HCT116 (cell line): Measurements from ENCODE around the gene STUM. TPM values are rescaled to one million over a fixed set of nuclear protein-coding genes. Genes with fewer than 3 reads are reported as not detected.

ENCODE experiments used
- ATAC-seq: fragments of 200-7000 bp; cut with Tn5 transposase; 2 replicates; pipeline ENCODE4 v1.9.1; 2020; ENCODE audit warnings: mild to moderate bottlenecking, moderate library complexity
- BruUV-seq: library from RNA; stranded (reverse); fragments of 400-500 nt; replicated peaks from 2 replicates; lab custom pipeline; 2021; lab: Mats Ljungman, UMichigan
- CTCF ChIA-PET: fragments of 300-600 bp; sonication (Branson Sonifier 250); formaldehyde crosslinking; loops from one replicate; lab custom pipeline; 2021; ENCODE audit warnings: antibody characterized with exemption; lab: Charles Lee
- POLR2A ChIA-PET: fragments of 300-600, 350-600 bp; sonication (Branson Sonifier 250); formaldehyde crosslinking; loops from one replicate; lab custom pipeline; 2021; ENCODE audit warnings: antibody characterized with exemption; lab: Charles Lee
- RAD21 ChIA-PET, 2 experiments: fragments of 300-600 bp; sonication (Branson Sonifier 250); formaldehyde crosslinking; loops; one replicate each; lab custom pipeline; 2023; ENCODE audit warnings: low total read pairs in 2 of 2; ENCODE audit not compliant: uncharacterized antibody in 2 of 2, unreplicated experiment in 2 of 2, low non-redundant PET in 1 of 2; lab: Charles Lee
- DNase-seq: peaks from one replicate; pipeline ENCODE4 v3.0.0-alpha.2; 2010; ENCODE audit warnings: low read depth, low spot score
- H2AFZ ChIP-seq: fragments of 200-600 bp; shearing (Covaris generic), sonication (generic); 2 replicates; pipeline ENCODE4 v1.6.1; 2017; ENCODE audit warnings: low read depth, mixed run types, mixed read lengths, antibody characterized with exemption, low read length; ENCODE audit not compliant: poor library complexity, severe bottlenecking
- H3K27ac ChIP-seq: 2 replicates; pipeline ENCODE4 v1.5.1; 2012; ENCODE audit warnings: low read depth, low read length
- H3K27me3 ChIP-seq: fragments of 200-600 bp; sonication (generic); 2 replicates; pipeline ENCODE4 v1.6.1; 2016; ENCODE audit warnings: mixed run types, low read length, mixed read lengths; ENCODE audit not compliant: insufficient read depth
- H3K36me3 ChIP-seq, 2 experiments: fragments of 200-500 bp in 1 of 2; fragments of 200-600 bp in 1 of 2; sonication (Bioruptor generic) in 1 of 2; sonication (generic) in 1 of 2; 2 replicates each; pipeline versions ENCODE4 v1.5.1 to v1.6.1; 2014 to 2016; ENCODE audit warnings: low read length in 2 of 2, inconsistent platforms in 1 of 2, mixed read lengths in 1 of 2, mixed run types in 1 of 2; ENCODE audit not compliant: insufficient read depth in 2 of 2, control insufficient read depth in 1 of 2
- H3K4me1 ChIP-seq, 2 experiments: fragments of 200-600 bp in 1 of 2; sonication (generic) in 1 of 2; 2 replicates each; pipeline versions ENCODE4 v1.5.1 to v1.6.1; 2012 to 2017; ENCODE audit warnings: low read length in 2 of 2, inconsistent platforms in 1 of 2, mild to moderate bottlenecking in 1 of 2, mixed read lengths in 1 of 2, mixed run types in 1 of 2, moderate library complexity in 1 of 2; ENCODE audit not compliant: insufficient read depth in 2 of 2, control insufficient read depth in 1 of 2
- H3K4me2 ChIP-seq: fragments of 200-600 bp; sonication (generic); 2 replicates; pipeline ENCODE4 v1.6.1; 2017; ENCODE audit warnings: mixed run types, low read length, mixed read lengths
- H3K4me3 ChIP-seq, 2 experiments: fragments of 200-600 bp in 1 of 2; sonication (generic) in 1 of 2; replicated peaks in 1 of 2; 2 replicates each; pipeline ENCODE4 v1.5.1; 2011 to 2016; ENCODE audit warnings: low read length in 2 of 2, control low read depth in 1 of 2, low read depth in 1 of 2, mild to moderate bottlenecking in 1 of 2, mixed read lengths in 1 of 2, mixed run types in 1 of 2
- H3K79me2 ChIP-seq: fragments of 200-600 bp; sonication (generic); 2 replicates; pipeline ENCODE4 v1.6.1; 2017; ENCODE audit warnings: mild to moderate bottlenecking, mixed run types, low read length, moderate library complexity, mixed read lengths; ENCODE audit not compliant: insufficient read depth
- H3K9ac ChIP-seq: fragments of 200-600 bp; sonication (generic); 2 replicates; pipeline ENCODE4 v1.6.1; 2016; ENCODE audit warnings: low read length, mixed read lengths
- H3K9me2 ChIP-seq: fragments of 200-600 bp; sonication (generic), shearing (Covaris generic); 2 replicates; pipeline ENCODE4 v1.6.1; 2017; ENCODE audit warnings: mixed run types, mild to moderate bottlenecking, moderate library complexity; ENCODE audit not compliant: insufficient read depth
- H3K9me3 ChIP-seq, 2 experiments: fragments of 200-500 bp in 1 of 2; fragments of 200-600 bp in 1 of 2; sonication (Bioruptor generic) in 1 of 2; sonication (generic) in 1 of 2; 2 replicates each; pipeline ENCODE4 v1.6.1; 2014 to 2017; ENCODE audit warnings: low read length in 2 of 2, mixed read lengths in 2 of 2, inconsistent platforms in 1 of 2, low read depth in 1 of 2, mild to moderate bottlenecking in 1 of 2, mixed run types in 1 of 2, moderate library complexity in 1 of 2; ENCODE audit not compliant: control insufficient read depth in 1 of 2, insufficient read depth in 1 of 2
- H4K20me1 ChIP-seq: fragments of 200-600 bp; sonication (generic), shearing (Covaris generic); 2 replicates; pipeline ENCODE4 v1.6.1; 2017; ENCODE audit warnings: mixed run types, mild to moderate bottlenecking, moderate library complexity; ENCODE audit not compliant: insufficient read depth
- ELF1 ChIP-seq: IDR thresholded peaks from 2 replicates; pipeline ENCODE4 v1.6.1; 2012; ENCODE audit warnings: low read depth, borderline replicate concordance
- EZH2 ChIP-seq: fragments of 200-600 bp; sonication (generic); IDR thresholded peaks from 2 replicates; pipeline ENCODE4 v1.6.1; 2017; ENCODE audit warnings: antibody characterized with exemption, mixed run types
- FOSL1 ChIP-seq: IDR thresholded peaks from 2 replicates; pipeline ENCODE4 v1.6.1; 2012; ENCODE audit warnings: low read depth
- JUND ChIP-seq: IDR thresholded peaks from 2 replicates; pipeline ENCODE4 v1.6.1; 2012
- RAD21 ChIP-seq: IDR thresholded peaks from 2 replicates; pipeline ENCODE4 v1.6.1; 2012; ENCODE audit warnings: low read depth, mild to moderate bottlenecking
- SP1 ChIP-seq: IDR thresholded peaks from 2 replicates; pipeline ENCODE4 v1.6.1; 2012; ENCODE audit warnings: low read depth
- ZNF274 ChIP-seq: fragments of 200-500 bp; sonication (Bioruptor generic); IDR thresholded peaks from 2 replicates; pipeline ENCODE4 v1.6.1; 2014; ENCODE audit warnings: mild to moderate bottlenecking, low read depth, low read length, inconsistent platforms
- intact Hi-C: fragments of 100-400 bp; cut with micrococcal nuclease; formaldehyde crosslinking; loops from 2 replicates; pipeline ENCODE4 v1.10.0; 2022
- total RNA-seq: library from RNA; stranded (reverse); gene quantifications from one replicate; pipeline ENCODE4 v1.2.1, GENCODE V29; 2021; ENCODE audit not compliant: unreplicated experiment
- TF ChIP-seq, protein P1 (sequence below): IDR thresholded peaks from 2 replicates; pipeline ENCODE4 v1.6.1; 2012; ENCODE audit warnings: low read depth
- TF ChIP-seq, protein P2 (sequence below): IDR thresholded peaks from 2 replicates; pipeline ENCODE4 v1.6.1; 2012
- TF ChIP-seq, protein P3 (sequence below), 3 experiments: fragments of 200-600 bp in 1 of 3; sonication (generic) in 1 of 3; IDR thresholded peaks in 2 of 3; conservative IDR thresholded peaks in 1 of 3; 2 replicates each; pipeline ENCODE4 v1.5.1; 2012 to 2017; ENCODE audit warnings: low read depth in 2 of 3, low read length in 2 of 3, antibody characterized with exemption in 1 of 3, borderline replicate concordance in 1 of 3, control low read depth in 1 of 3, mild to moderate bottlenecking in 1 of 3, mixed read lengths in 1 of 3, mixed run types in 1 of 3, moderate library complexity in 1 of 3; ENCODE audit not compliant: insufficient read depth in 1 of 3

The STUM gene
- total RNA-seq, 1 experiment from 2014 or later, result not detected

DNA sequence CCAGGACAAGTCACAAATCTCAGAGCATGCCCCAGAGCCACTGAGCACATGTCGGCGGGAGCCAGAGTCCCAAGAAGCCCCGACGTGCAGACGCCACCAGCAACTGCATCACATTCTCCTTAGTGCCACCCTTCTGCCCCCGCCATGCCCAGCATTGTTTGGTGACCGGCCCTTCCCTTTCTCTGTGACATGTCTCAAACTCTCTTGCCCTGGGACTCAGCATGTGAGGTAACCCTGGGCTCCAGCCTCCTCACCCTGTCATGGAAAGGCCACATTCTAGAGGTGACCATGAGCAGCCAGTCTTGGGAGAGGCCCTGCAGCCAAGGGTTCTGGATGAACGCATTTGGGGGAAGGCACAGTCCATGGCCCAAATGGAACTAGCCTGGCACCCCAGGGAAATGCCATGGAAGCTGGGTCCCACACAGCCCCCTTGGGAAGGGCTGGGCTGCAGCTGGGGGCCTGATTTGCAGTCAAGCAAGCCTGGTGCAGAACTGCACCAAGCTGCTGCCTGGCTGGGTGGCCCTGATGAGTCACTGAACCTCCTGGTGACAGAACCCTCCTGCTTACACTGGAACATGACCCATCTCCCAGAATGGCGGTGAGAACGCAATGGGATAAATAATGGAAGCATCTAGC lies 96.1 kb downstream of the STUM start:
- no peaks in the 10 kb centered on the region for H3K9me2 ChIP-seq
- H3K27ac ChIP-seq, result no peak overlapping the region
- H2AFZ ChIP-seq, result no peak overlapping the region
- no peak overlapping the region for H3K9ac ChIP-seq
- H3K4me2 ChIP-seq, result peak overlapping the region; percentile 77; the same call in 1 of the 2 replicates
- intact Hi-C loops, result no loop called here
- ATAC-seq (no peak), DNase-seq (no peak)
- no TSS peak for BruUV-seq
- TF ChIP-seq EZH2 (no peak), RAD21 (no peak), SP1 (no peak), JUND (no peak), ELF1 (no peak), FOSL1 (no peak), ZNF274 (no peak)
- TF ChIP-seq, protein P1, sequence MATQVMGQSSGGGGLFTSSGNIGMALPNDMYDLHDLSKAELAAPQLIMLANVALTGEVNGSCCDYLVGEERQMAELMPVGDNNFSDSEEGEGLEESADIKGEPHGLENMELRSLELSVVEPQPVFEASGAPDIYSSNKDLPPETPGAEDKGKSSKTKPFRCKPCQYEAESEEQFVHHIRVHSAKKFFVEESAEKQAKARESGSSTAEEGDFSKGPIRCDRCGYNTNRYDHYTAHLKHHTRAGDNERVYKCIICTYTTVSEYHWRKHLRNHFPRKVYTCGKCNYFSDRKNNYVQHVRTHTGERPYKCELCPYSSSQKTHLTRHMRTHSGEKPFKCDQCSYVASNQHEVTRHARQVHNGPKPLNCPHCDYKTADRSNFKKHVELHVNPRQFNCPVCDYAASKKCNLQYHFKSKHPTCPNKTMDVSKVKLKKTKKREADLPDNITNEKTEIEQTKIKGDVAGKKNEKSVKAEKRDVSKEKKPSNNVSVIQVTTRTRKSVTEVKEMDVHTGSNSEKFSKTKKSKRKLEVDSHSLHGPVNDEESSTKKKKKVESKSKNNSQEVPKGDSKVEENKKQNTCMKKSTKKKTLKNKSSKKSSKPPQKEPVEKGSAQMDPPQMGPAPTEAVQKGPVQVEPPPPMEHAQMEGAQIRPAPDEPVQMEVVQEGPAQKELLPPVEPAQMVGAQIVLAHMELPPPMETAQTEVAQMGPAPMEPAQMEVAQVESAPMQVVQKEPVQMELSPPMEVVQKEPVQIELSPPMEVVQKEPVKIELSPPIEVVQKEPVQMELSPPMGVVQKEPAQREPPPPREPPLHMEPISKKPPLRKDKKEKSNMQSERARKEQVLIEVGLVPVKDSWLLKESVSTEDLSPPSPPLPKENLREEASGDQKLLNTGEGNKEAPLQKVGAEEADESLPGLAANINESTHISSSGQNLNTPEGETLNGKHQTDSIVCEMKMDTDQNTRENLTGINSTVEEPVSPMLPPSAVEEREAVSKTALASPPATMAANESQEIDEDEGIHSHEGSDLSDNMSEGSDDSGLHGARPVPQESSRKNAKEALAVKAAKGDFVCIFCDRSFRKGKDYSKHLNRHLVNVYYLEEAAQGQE, result no peak
- TF ChIP-seq, protein P2, sequence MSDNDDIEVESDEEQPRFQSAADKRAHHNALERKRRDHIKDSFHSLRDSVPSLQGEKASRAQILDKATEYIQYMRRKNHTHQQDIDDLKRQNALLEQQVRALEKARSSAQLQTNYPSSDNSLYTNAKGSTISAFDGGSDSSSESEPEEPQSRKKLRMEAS, result no peak
- TF ChIP-seq, protein P3, sequence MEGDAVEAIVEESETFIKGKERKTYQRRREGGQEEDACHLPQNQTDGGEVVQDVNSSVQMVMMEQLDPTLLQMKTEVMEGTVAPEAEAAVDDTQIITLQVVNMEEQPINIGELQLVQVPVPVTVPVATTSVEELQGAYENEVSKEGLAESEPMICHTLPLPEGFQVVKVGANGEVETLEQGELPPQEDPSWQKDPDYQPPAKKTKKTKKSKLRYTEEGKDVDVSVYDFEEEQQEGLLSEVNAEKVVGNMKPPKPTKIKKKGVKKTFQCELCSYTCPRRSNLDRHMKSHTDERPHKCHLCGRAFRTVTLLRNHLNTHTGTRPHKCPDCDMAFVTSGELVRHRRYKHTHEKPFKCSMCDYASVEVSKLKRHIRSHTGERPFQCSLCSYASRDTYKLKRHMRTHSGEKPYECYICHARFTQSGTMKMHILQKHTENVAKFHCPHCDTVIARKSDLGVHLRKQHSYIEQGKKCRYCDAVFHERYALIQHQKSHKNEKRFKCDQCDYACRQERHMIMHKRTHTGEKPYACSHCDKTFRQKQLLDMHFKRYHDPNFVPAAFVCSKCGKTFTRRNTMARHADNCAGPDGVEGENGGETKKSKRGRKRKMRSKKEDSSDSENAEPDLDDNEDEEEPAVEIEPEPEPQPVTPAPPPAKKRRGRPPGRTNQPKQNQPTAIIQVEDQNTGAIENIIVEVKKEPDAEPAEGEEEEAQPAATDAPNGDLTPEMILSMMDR (IDR thresholded peaks at IDR 0.05 in 2 of 3, conservative IDR thresholded peaks at IDR 0.05 in 1 of 3; ENCODE audit: borderline replicate concordance in 1 of 3, insufficient read depth in 1 of 3, low read depth in 2 of 3, low read length in 2 of 3), result no peak
- peaks cover 21 to 38% of the 10 kb centered on the region in 2 experiments for H3K4me1 ChIP-seq
- no peaks in the 10 kb centered on the region for H3K79me2 ChIP-seq
- ChIA-PET RAD21 (no interaction called here), POLR2A (interaction anchor here (1.0 kb wide), 2 partner anchors 170 to 184 kb away, joined by 3 read pairs; no protein-coding TSS in a partner anchor), CTCF (no interaction called here)
- H3K4me3 ChIP-seq, result no peak overlapping the region
- no peaks in the 10 kb centered on the region for H3K36me3 ChIP-seq
- H3K27me3 ChIP-seq, result no peaks in the 10 kb centered on the region
- H4K20me1 ChIP-seq, result no peaks in the 10 kb centered on the region
- H3K9me3 ChIP-seq, result no peaks in the 10 kb centered on the region
